Urinary bladder (tissue), 4 donors: ENCODE data around the gene PIK3C2B. TPM values are rescaled to one million over a fixed set of nuclear protein-coding genes. Genes with fewer than 3 reads are reported as not detected.

Source experiments
- DNase-seq: peaks from one replicate; pipeline ENCODE4 v3.0.0-alpha.2; 2015; ENCODE audit errors: extremely low spot score
- H3K27ac ChIP-seq: one replicate; pipeline ENCODE4 v1.5.1; 2013; ENCODE audit warnings: low read depth, mild to moderate bottlenecking, moderate library complexity
- H3K36me3 ChIP-seq: one replicate; pipeline ENCODE4 v1.6.1; 2013; ENCODE audit warnings: mild to moderate bottlenecking, moderate library complexity; ENCODE audit not compliant: insufficient read depth
- H3K4me1 ChIP-seq: one replicate; pipeline ENCODE4 v1.6.1; 2013; ENCODE audit warnings: mild to moderate bottlenecking, moderate library complexity; ENCODE audit not compliant: insufficient read depth
- H3K4me3 ChIP-seq: one replicate; pipeline ENCODE4 v1.5.1; 2013; ENCODE audit warnings: low read depth, low read length
- WGBS: extraction: QIAGEN DNeasy Blood & Tissue Kit; methylation state at CpG from one replicate; pipeline ENCODE4 v1.1.7; 2013; 5-methylcytosine and 5-hydroxymethylcytosine counted together
- polyA plus RNA-seq: library from polyadenylated mRNA; stranded (reverse); fragments of 200-250 nt; gene quantifications from one replicate; pipeline ENCODE4 v1.2.3, GENCODE V29; 2013
- total RNA-seq: library from RNA; depleted of rRNA; stranded (reverse); fragments of >200 nt; gene quantifications from one replicate; pipeline ENCODE4 v1.2.3, GENCODE V29; 2014
- donor health status: healthy with polysubstance abuse.
- donor health status: healthy.

The PIK3C2B gene
- total and polyA plus RNA-seq, 2 donors: 19.7 to 33.6 TPM

GRCh38 chr1:204455063-204455830, 39.4 kb downstream of the PIK3C2B start:
- H3K27ac ChIP-seq: no peak overlapping the region
- DNase-seq: no peak
- no peak overlapping the region for H3K4me3 ChIP-seq
- WGBS: 78% methylated on average over 18 of the region's 18 CpGs
- H3K36me3 ChIP-seq: no peaks in the 10 kb centered on the region
- no peaks in the 10 kb centered on the region for H3K4me1 ChIP-seq

GRCh38 chr1:204454476-204454875, 40.1 kb downstream of the PIK3C2B start:
- Histone ChIP-seq H3K4me3 (no peak overlapping the region), H3K4me1 (no peaks in the 10 kb centered on the region), H3K36me3 (no peaks in the 10 kb centered on the region), H3K27ac (no peak overlapping the region)
- DNase-seq: no peak
- 86% methylated on average over 4 of the region's 4 CpGs for WGBS

- WGBS: 75% methylated on average over 8 of the region's 8 CpGs
- H3K36me3 ChIP-seq: no peaks in the 10 kb centered on the region
- DNase-seq: no peak
- no peak overlapping the region for H3K4me3 ChIP-seq
- no peaks in the 10 kb centered on the region for H3K4me1 ChIP-seq
- no peak overlapping the region for H3K27ac ChIP-seq
Measured at GRCh38 chr1:204453141-204453772, 41.3 kb downstream of the PIK3C2B start.

- DNase-seq: no peak
- H3K4me3 ChIP-seq: no peak overlapping the region
- 78% methylated on average over 8 of the region's 8 CpGs for WGBS
- H3K36me3 ChIP-seq: no peaks in the 10 kb centered on the region
- peak overlapping the region; percentile 83 for H3K27ac ChIP-seq
- no peaks in the 10 kb centered on the region for H3K4me1 ChIP-seq
Measured at GRCh38 chr1:204451352-204452124, 43.1 kb downstream of the PIK3C2B start.

- Histone ChIP-seq H3K4me1 (no peaks in the 10 kb centered on the region), H3K4me3 (no peak overlapping the region), H3K27ac (peak overlapping the region; percentile 83), H3K36me3 (no peaks in the 10 kb centered on the region)
- DNase-seq: no peak
- 64% methylated on average over 8 of the region's 8 CpGs for WGBS
Measured at GRCh38 chr1:204450461-204451257, 43.9 kb downstream of the PIK3C2B start.

- WGBS: 68% methylated on average over 8 of the region's 8 CpGs
Measured at GRCh38 chr1:204449678-204450280, 44.8 kb downstream of the PIK3C2B start.

GRCh38 chr1:204448991-204449677, 45.5 kb downstream of the PIK3C2B start:
- Histone ChIP-seq H3K36me3 (no peaks in the 10 kb centered on the region), H3K4me3 (no peak overlapping the region), H3K27ac (no peak overlapping the region), H3K4me1 (no peaks in the 10 kb centered on the region)
- DNase-seq: no peak
- 83% methylated on average over 6 of the region's 6 CpGs for WGBS

More at GRCh38 chr1:204449678-204450280, 44.8 kb downstream of the PIK3C2B start:
- Histone ChIP-seq H3K4me3 (no peak overlapping the region), H3K4me1 (no peaks in the 10 kb centered on the region), H3K36me3 (no peaks in the 10 kb centered on the region), H3K27ac (no peak overlapping the region)
- DNase-seq: no peak

GRCh38 chr1:204448344-204448964, 46.2 kb downstream of the PIK3C2B start:
- Histone ChIP-seq H3K4me3 (no peak overlapping the region), H3K4me1 (no peaks in the 10 kb centered on the region), H3K27ac (no peak overlapping the region), H3K36me3 (no peaks in the 10 kb centered on the region)
- 88% methylated on average over 7 of the region's 7 CpGs for WGBS
- DNase-seq: no peak

GRCh38 chr1:204447736-204448135, 46.9 kb downstream of the PIK3C2B start:
- no peak overlapping the region for H3K27ac ChIP-seq
- no peaks in the 10 kb centered on the region for H3K4me1 ChIP-seq
- no peak overlapping the region for H3K4me3 ChIP-seq
- no peaks in the 10 kb centered on the region for H3K36me3 ChIP-seq
- WGBS: 63% methylated on average over 4 of the region's 4 CpGs
- no peak for DNase-seq

GRCh38 chr1:204447190-204447589, 47.4 kb downstream of the PIK3C2B start:
- Histone ChIP-seq H3K4me1 (no peaks in the 10 kb centered on the region), H3K27ac (no peak overlapping the region), H3K4me3 (no peak overlapping the region), H3K36me3 (no peaks in the 10 kb centered on the region)
- WGBS: 81% methylated on average over 6 of the region's 6 CpGs
- DNase-seq: no peak

GRCh38 chr1:204446413-204447111, 48.0 kb downstream of the PIK3C2B start:
- Histone ChIP-seq H3K4me3 (no peak overlapping the region), H3K27ac (no peak overlapping the region), H3K4me1 (no peaks in the 10 kb centered on the region), H3K36me3 (no peaks in the 10 kb centered on the region)
- no peak for DNase-seq
- WGBS: 38% methylated on average over 11 of the region's 11 CpGs
